Astrocyte (in vitro differentiated cells and primary cell): ENCODE results near the gene ACTL8.

ENCODE experiments used
- CTCF ChIP-seq: IDR thresholded peaks from 2 replicates; pipeline ENCODE4 v1.5.1; 2011; ENCODE audit warnings: low read depth, mild to moderate bottlenecking, inconsistent platforms, low read length, moderate library complexity; ENCODE audit not compliant: insufficient read depth
- EZH2 ChIP-seq: IDR thresholded peaks from 2 replicates; pipeline ENCODE4 v1.6.1; 2012; ENCODE audit warnings: mild to moderate bottlenecking, low read length, inconsistent platforms; ENCODE audit not compliant: insufficient read depth

- TF ChIP-seq CTCF: no peak
- no peak for TF ChIP-seq EZH2
These were observed 36.3 kb downstream of the ACTL8 start for GRCh38 chr1:17791480-17791879.
